ENCODE results near the gene HEATR3.

HEATR3 gene

GRCh38 chr16:50146479-50147435 lies 81.0 kb downstream of the HEATR3 start:
- no peak for DNase-seq (ENCODE audit: low read depth, low spot score)
- no peak overlapping the region for H3K4me3 ChIP-seq (ENCODE audit: low read length)

GRCh38 chr16:50151322-50151721 lies 85.6 kb downstream of the HEATR3 start:
- no peak overlapping the region for H3K4me3 ChIP-seq (ENCODE audit: low read length)
- DNase-seq (ENCODE audit: low read depth, low spot score): no peak

- no peak for DNase-seq (ENCODE audit: low read depth, low spot score)
- H3K4me3 ChIP-seq (ENCODE audit: low read length): peak overlapping the region; percentile 59
Observed at GRCh38 chr16:50151756-50152155, 86.0 kb downstream of the HEATR3 start.

GRCh38 chr16:50152351-50152806 lies 86.6 kb downstream of the HEATR3 start:
- peak; percentile 60 for DNase-seq (ENCODE audit: low read depth, low spot score)
- peak overlapping the region; percentile 59 for H3K4me3 ChIP-seq (ENCODE audit: low read length)

- peak within 1 kb of the TSS; percentile 59 for H3K4me3 ChIP-seq (ENCODE audit: low read length)
- DNase-seq (ENCODE audit: low read depth, low spot score): peak; percentile 77
Observed at GRCh38 chr16:50152807-50153595, 87.2 kb downstream of the HEATR3 start, which contains the start of gene TENT4B. Gene TENT4B, plus strand, starts transcription at chr16:50153306. Its CDS starts 316 bp downstream, at chr16:50153622.

GRCh38 chr16:50153596-50154419 lies 88.0 kb downstream of the HEATR3 start:
- peak overlapping the region; percentile 59 for H3K4me3 ChIP-seq (ENCODE audit: low read length)
- no peak for DNase-seq (ENCODE audit: low read depth, low spot score)

- H3K4me3 ChIP-seq (ENCODE audit: low read length): peak overlapping the region; percentile 59
Observed at GRCh38 chr16:50154420-50154950, 88.7 kb downstream of the HEATR3 start.

GRCh38 chr16:50155925-50156324 lies 90.2 kb downstream of the HEATR3 start:
- no peak overlapping the region for H3K4me3 ChIP-seq (ENCODE audit: low read length)
- no peak for DNase-seq (ENCODE audit: low read depth, low spot score)

More at GRCh38 chr16:50154420-50154950, 88.7 kb downstream of the HEATR3 start:
- DNase-seq (ENCODE audit: low read depth, low spot score): no peak
